VCaP (cell line): ENCODE data around the gene IGF1R.

Experiments used
- H3K27ac ChIP-seq: fragments of 450-650 bp; 2 replicates; pipeline ENCODE4 v1.5.1; 2017
- TF ChIP-seq, protein P1 (sequence below): fragments of 450-650 bp; conservative IDR thresholded peaks from 2 replicates; pipeline ENCODE4 v1.5.1; 2017; ENCODE audit warnings: mild to moderate bottlenecking, moderate library complexity

The IGF1R gene

DNA sequence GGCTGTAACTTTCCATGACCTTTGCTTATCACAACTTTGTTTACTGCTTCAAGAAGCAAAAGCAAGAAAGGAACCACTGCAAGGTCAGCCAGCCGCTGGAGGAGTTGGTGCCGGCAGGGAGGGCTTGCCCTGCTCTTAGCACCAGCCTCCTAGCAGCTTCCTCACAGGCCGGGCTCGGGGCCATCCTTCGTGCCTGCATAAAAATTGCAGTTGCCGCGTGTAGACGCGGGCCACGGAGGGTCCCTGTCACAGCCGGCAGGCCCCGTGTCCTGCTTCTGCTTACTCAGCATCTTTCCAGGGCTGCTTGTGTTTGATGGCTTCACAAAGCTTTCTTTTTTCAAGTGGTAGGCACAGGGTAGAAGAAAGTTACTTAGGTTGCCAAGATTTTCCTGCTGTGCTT is 274.8 kb downstream of the IGF1R start:
- TF ChIP-seq, protein P1, sequence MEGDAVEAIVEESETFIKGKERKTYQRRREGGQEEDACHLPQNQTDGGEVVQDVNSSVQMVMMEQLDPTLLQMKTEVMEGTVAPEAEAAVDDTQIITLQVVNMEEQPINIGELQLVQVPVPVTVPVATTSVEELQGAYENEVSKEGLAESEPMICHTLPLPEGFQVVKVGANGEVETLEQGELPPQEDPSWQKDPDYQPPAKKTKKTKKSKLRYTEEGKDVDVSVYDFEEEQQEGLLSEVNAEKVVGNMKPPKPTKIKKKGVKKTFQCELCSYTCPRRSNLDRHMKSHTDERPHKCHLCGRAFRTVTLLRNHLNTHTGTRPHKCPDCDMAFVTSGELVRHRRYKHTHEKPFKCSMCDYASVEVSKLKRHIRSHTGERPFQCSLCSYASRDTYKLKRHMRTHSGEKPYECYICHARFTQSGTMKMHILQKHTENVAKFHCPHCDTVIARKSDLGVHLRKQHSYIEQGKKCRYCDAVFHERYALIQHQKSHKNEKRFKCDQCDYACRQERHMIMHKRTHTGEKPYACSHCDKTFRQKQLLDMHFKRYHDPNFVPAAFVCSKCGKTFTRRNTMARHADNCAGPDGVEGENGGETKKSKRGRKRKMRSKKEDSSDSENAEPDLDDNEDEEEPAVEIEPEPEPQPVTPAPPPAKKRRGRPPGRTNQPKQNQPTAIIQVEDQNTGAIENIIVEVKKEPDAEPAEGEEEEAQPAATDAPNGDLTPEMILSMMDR: no peak
- peak overlapping the region; percentile 10; the same call in 1 of the 2 replicates for H3K27ac ChIP-seq

DNA sequence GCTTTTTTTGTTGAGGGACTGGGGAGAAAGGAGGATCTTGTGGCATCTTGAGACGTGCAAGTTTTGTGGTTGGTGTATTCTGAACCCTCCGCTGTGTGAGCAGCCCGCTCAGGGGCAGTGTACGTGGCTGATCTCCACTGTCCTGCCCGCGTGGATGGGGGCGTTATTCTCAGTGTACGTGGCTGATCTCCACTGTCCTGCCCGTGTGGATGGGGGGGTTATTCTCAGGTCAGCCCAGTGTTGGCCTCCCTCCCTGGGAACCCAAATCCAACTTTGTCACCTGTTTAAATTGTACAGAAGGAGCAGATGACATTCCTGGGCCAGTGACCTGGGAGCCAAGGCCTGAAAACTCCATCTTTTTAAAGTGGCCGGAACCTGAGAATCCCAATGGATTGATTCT is 275.2 kb downstream of the IGF1R start:
- TF ChIP-seq, protein P1: no peak
- H3K27ac ChIP-seq: peak overlapping the region; percentile 10; the same call in 1 of the 2 replicates

DNA sequence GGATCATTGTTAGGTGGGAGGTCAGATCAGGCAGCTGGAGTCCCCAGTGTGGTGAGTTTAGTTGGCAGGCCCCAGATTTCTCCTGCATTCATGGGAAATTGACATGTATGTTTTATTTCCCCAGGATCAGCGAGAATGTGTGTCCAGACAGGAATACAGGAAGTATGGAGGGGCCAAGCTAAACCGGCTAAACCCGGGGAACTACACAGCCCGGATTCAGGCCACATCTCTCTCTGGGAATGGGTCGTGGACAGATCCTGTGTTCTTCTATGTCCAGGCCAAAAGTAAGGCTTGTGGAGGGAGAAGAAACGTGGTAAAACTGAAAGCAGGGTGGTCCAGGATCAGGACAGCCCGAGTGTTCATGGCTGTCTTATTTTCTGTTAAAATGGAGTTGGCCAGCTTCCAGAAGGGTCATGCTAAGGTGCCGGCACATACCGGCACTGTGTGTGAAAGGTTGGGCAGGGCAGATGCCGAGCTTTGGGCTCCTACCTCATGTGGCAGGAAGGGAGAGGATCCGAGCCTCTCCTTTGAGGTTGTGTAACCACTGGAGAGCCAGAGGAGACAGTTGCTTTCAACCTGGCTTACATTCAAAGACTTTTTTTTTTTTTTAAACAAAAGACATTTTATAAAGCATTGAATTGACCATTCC is 276.2 kb downstream of the IGF1R start:
- H3K27ac ChIP-seq: peak overlapping the region; percentile 10; the same call in 1 of the 2 replicates
- TF ChIP-seq, protein P1: no peak

DNA sequence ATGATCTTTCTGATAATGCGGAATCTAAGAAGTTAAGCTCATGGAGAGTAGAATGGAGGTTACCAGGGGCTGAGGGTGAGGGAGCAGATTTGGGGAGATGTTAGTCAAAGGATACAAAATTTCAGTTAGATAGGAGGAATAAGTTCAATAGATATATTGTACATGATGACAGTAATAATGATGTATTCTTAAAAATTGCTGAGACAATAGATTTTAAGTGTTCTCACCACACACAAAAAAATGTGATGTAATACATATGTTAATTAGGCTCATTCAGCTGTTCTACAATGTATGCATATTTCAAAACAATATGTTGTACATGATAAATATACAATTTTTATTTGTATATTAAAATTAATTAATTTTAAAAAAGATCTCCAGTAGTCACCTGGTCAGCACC is 277.9 kb downstream of the IGF1R start:
- TF ChIP-seq, protein P1: no peak
- 0 out of 2 replicates have a peak overlapping the region, but pooled peaks have one; percentile 0 for H3K27ac ChIP-seq

DNA sequence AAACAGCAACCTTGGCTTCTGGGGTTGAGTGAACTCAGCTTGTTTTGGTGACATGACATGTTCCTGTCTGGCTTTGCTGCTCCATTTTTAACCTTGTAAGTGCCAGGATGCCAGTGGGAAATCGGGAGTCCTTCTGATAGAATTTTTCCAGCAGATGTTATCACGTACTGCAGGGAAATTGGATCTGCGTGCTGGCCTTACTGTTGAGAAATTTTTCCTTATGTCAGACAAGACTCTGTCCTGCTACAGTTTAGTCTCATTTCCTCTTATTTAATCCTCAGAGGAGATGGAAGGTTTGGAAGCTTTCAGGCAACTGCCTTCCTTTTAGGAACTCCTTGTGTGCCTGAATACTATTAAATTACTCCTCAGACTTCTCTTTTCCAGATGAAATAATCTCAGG is 278.7 kb downstream of the IGF1R start:
- TF ChIP-seq, protein P1: no peak
- H3K27ac ChIP-seq: 0 out of 2 replicates have a peak overlapping the region, but pooled peaks have one; percentile 0

DNA sequence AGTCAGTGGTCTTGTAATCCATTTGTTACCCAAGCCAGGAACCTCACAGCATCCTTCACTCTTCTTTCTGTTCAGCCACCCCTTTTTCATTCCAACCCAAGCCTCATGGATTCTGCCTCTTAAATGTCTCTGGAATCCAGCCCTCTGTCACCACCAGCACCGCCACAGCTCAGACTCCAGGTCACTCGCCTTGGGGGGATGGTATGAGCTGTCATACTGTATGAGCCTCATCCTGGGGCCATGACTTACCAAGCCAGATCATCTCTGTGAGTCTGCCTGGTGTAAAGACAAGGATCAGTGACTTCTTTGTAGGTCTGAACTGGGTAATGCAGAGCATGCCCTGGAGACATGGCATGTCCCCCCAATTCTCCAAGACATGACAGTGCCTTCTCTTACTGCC is 279.7 kb downstream of the IGF1R start:
- TF ChIP-seq, protein P1: no peak
- H3K27ac ChIP-seq: no peak overlapping the region

DNA sequence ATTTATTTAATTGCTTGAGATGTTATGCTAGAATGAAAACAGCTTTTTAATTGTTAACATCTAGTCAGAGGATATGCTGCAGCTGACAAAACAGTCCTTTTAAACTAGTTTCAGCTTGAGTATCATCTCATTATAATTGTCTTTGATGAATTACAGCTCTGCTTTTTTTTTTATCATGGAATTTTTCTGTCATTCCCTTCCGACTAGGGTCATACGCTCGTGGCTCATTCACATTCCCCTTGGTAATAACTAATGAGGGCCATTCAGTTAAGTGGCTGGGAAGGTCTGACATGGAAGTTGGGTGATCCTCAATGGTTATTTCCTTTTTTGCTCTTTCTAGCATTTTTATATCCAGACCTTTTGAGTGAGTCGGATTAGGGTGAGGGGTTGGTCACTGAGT is 282.2 kb downstream of the IGF1R start:
- TF ChIP-seq, protein P1: no peak
- no peak overlapping the region for H3K27ac ChIP-seq
